HK-2 (cell line): Measurements from ENCODE around the gene THAP7.
A peak's percentile ranks its signal among the peaks of the same experiment; 100 is the strongest.
"Not testable (repeated sequence)": the region's sequence is repeated elsewhere in the genome, so short reads cannot be mapped to it uniquely, and the experiment has no call there.

Experiments used
- DNase-seq: peaks from one replicate; pipeline ENCODE4 v3.0.0-alpha.2; 2018; ENCODE audit not compliant: unreplicated experiment

The THAP7 gene

GRCh38 chr22:21001601-21002325, at the start of gene THAP7:
Gene THAP7 (minus strand): TSS chr22:21002118. CDS start chr22:21001911, 207 bp downstream.
- DNase-seq: peak; percentile 95

GRCh38 chr22:21051145-21051830, 49.4 kb upstream of the THAP7 start:
- DNase-seq: no peak

DNA sequence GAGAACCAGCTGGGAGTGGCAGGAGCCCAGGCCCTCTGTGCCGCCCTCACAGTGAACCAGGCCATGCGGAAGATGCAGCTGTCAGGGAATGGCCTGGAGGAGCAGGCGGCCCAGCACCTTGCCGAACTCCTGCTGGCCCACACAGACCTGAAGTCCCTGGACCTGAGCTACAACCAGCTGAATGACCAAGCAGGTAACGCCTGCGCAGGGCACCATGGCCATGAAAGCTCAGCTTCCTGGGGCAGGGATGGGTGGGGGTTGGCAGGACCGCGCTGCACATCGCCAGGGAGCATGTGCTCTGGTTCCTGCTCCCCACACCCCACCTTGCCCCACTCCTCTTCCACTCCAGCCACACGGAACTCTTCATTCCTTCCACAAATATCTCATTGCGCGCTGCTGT, 47.0 kb upstream of the THAP7 start:
- not testable (repeated sequence) for DNase-seq

DNA sequence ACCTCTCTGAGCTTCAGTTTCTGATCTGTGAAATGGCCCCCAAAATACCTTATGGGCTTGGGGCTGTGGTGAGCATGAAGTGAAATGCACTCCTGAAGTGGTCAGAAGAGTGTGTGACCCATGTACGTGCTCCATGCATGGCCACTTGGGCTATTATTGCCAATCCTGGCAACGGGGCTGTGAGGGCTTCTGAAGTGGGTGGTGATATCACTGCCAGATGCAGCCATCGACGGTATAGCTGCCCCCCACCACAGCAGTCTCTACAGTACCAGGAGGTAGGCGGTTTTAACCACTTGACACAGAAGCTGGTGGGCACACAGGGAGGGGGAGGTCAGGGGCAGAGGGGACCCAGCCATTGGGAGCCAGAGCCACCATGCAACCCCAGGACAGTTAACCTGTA, 46.5 kb upstream of the THAP7 start:
- not testable (repeated sequence) for DNase-seq

- no peak for DNase-seq
Observed at GRCh38 chr22:21047730-21048129, 45.8 kb upstream of the THAP7 start.

- no peak for DNase-seq
Observed at GRCh38 chr22:21047035-21047661, 45.2 kb upstream of the THAP7 start.

- peak; percentile 84 for DNase-seq
Observed at GRCh38 chr22:21045585-21046294, 43.8 kb upstream of the THAP7 start, which contains the start of gene LRRC74B. Gene LRRC74B (plus strand): TSS chr22:21045946. CDS start chr22:21045987, 41 bp downstream.

DNA sequence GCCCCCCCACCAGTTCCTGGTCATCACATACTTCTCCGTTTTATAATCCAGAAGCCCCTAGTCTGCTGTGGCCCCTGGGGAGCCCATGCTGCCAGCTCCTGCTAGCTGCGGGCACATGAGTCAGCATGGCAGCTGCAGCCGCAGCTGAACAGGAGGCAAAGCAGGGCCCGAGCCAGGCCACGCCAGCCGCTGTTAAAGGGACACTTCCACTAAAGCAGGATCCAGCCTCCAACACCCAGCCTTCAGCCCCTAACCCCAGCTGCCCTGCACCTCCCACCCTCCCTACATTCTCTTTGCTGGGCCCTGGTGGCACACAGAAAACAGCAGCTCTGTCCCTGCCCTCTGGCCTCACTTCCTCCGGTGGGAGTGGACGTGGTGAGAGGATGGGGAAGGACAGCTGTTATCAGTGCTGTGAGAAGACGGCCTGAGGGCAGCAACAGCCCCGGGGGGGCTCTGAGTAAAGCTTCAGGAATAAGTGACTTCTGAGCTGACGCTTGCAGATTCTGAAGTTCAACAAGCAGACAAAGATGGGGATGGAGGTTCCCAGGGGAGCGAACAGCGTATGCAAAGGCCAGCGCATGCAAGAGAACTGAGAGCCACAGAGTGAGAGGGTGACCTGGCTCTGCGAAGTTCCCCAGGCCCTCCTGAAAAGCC, 43.1 kb upstream of the THAP7 start:
- peak; percentile 20 for DNase-seq

DNA sequence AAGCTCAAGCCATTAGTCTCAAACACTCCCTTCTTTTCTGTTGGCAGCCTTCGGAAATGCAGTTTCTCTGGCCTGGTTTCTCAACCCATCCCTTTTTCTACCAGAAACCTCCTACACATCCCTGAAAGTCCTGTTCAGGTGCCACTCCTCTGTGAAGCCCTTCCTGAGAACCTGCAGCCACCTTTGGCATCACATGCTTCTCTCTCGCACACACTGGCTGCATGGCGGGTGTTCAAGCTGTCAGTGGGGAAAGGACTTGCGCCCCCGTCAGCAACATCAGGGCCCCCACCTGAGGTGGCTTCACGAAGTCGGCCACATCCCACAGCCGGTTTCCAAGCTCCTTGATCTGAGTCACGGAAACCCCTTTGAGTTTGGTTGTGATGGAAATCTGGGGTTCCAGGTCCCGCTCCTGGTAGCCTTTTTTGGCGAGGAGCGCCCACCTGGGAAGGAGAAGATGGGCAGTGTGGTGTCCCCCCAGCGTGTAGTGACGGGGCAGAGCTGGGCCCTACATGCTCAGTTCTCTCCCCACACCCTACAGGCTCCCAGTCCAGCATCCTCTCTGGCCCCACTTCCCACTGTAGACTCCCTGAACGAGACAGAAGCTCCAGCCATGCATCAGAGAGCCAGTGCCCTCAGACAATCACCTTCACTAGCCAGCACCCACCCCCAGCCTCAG, 42.1 kb upstream of the THAP7 start:
- DNase-seq: no peak

DNA sequence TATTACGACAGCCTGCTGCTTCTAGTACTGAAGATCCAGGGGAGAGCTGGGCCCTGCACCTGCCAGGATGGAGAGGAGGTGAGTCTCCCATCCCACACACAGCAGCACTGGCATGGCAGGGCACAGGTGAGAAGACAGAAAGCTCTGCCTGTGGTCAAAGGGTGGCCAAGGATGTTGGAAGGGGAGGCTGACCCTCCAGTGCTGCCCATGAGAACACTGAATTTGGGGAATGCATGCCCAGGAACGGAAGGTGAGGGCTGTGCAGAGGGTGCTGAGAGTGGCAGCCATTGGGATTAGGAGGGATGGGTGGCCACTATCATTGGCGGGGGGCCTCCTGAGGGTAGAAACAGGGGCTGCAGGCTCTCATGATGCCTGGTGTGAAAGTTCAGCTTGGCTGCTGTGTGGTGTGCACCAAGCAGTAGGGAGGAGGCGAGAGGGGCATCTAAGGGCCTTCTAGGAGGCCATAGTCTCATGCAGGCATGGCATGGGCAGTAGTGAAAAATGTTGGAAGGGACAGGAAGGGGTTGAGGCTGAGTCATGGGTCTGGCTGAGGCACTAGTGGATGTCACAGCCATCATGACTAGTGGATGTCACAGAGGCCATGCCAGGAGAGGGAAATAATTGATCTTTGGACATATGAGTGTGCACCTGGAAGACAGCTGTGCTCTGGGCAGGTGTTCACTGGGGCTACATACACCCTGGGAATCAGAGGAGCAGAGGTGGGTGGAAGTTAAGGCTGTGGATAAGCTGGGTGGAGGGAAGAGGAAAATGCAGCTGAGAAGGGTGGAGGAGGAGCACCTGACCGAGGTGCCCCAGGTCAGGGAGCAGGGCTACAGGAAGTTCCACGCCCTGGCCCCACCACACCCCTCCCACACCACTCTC, 41.3 kb upstream of the THAP7 start:
- no peak for DNase-seq

DNA sequence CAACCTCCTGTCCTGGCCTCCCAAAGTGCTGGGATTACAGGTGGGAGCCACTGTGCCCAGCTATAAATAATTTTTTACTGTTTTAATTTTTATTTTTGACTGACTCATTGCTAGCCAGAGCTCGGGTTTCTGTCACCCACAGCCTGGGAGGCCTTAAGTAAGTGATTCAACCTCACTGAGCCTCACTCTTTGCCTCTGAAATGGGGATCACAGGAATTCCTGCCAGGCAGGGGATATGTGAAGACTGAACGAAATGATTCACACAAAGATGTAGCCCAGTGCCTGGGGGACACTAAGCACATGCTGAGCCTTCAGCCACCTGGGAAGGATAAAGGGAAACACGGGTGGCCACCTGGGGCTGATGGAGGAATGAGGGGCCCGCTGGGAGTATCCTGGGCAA, 40.0 kb upstream of the THAP7 start:
- no peak for DNase-seq

DNA sequence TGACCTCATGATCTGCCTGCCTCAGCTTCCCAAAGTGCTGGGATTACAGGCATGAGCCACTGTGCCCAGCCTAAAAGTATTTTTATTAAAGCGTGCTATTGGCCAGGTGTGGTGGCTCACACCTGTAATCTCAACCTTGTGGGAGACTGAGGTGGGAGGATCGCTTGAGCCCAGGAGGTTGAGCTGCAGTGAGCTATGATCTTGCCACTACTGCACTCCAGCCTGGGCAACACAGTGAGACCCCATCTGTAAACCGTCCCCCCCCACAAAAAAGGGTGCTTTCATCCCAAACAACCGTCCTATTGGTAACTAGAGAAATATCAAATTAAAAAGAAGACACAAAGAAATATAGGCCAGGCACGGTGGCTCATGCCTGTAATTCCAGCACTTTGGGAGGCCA, 37.2 kb upstream of the THAP7 start:
- not testable (repeated sequence) for DNase-seq

DNA sequence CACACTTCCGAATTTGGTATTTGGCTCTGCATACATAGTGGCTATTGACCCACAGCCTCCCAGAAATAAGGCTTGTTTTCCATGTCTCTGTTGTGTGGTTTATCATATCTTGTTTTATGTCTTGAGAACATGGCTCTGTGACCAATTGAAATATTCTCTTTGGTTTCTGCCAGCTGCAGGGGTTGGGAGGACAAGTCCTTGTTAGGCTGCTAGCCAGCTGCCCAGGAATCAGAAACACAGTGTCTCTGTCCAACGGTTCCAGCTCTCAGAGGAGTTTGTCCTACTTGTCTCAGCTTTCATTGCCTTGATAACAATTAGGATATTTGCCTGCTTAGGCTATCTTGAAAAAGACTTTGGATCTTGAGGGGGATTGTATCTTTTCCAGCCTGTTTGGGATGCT, 36.5 kb upstream of the THAP7 start:
- no peak for DNase-seq

GRCh38 chr22:21034989-21035388, 33.1 kb upstream of the THAP7 start:
- DNase-seq: no peak

- no peak for DNase-seq
Observed at GRCh38 chr22:21033895-21034294, 32.0 kb upstream of the THAP7 start.

DNA sequence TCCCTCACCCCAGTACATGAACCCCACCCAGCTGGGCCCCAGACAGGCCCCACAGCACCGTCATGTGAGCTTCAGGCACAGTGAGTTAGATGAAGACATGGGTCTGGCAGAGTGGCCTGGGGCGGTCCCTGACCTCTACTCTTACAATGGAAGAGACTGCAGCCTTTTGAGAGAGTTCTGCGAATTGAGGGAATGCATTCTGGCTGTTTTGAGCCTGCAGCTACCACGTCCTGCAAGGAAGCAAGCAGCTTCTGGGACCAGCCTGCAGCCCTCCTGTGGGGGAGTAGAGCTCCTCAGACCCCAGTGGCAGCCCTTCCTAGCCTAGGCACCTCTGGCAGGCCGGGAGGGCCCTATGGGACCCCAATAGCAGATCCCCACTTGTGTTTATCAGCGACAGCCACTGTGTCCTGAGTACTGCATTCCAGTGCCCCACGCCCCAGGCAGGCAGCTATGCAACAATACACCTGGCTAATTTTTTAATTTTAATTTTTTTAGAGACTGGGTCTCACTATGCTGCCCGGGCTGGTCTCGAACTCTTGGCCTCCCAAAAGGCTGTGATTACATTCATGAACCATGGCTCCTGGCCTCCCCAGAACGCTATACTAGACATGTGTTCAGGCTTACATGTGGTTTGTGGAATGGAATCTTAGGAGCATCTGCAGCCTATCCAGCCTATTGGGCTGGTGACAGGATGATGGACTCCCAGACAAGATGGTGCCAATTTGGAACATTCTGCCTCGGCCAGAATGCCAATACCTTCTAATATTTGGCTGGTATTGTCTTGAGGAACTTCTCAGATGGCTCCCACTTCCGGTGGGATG, 31.2 kb upstream of the THAP7 start:
- DNase-seq: no peak

DNA sequence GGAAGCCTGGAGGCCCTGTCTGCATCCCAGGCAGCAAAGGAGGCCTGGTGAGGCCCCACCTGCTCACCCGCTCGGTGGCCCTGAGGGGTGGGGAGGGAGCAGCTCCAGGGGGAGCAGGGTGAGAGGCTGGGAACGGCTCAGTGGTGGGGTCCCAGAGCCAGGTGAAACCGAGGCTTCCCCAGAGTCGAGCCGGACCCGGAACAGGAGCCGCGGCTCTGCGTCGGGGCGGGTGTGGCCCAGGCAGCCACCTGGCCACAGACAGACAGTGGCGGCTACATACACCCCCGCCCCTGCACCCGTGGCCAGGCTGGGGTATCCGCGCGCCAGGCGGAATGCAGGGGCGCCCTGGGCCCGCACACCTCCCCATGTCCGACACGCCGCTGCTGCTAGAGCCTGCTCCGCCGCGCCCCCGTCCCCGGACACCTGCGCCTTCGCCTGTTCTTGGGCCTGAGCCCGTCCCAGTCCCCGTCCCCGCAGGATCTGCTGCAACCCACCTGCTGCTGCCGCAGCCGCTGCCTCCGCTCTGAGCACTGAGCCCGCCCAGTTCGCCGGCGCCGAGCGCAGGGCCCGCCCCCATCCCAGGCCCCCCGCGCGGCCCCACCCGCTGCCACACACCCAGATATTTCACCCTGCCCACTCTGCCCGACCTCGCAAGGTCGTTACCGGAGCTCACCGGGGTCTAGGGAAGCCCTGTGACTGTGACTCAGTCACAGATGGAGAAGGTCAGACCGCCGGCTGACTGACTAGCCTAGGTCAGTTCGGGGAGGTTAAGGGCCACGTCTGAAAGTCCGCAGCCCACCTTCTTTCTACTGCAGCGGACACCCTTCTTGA, 30.3 kb upstream of the THAP7 start, which contains the start of gene SLC7A4:
Gene SLC7A4 (minus strand): TSS at position 525 of the 831 bp plus-strand sequence. CDS start 749 bp downstream, outside the sequence.
- DNase-seq: no peak

- no peak for DNase-seq
Observed at GRCh38 chr22:21031545-21032036, 29.7 kb upstream of the THAP7 start.
